ENCODE results near the gene PCSK1N.

DNA sequence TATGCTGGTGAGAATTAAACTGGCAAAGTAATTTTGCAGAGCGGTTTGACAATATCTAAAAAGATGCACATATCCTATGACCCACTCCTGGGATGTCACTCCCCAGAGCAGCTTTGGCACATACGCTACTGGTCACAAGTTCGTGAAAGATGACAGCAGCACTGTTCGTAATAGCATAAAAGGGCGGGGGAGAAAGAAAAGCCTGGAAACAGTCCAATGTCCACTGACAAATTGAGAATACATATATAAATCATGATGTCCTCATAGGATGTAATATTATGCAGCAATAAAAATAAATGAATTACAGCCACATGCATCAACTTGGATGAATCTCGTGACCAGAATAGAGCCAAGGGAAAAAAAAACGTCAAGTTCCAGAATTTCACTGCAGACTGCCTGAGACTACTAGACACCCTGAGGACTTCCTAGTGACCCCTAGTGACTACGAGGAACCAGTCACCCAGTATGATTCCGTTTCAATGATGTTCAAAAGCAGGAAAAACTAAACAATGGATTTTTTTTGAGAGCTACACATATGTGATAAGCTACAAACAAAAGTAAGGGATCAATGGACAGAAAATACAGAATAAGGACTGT, 1.8 kb downstream of the PCSK1N start:
- TF ChIP-seq POLR2A (IDR thresholded peaks at IDR 0.05) (no peak), POLR2AphosphoS5 (IDR thresholded peaks at IDR 0.05) (no peak)
- TF ChIP-seq, protein P1, sequence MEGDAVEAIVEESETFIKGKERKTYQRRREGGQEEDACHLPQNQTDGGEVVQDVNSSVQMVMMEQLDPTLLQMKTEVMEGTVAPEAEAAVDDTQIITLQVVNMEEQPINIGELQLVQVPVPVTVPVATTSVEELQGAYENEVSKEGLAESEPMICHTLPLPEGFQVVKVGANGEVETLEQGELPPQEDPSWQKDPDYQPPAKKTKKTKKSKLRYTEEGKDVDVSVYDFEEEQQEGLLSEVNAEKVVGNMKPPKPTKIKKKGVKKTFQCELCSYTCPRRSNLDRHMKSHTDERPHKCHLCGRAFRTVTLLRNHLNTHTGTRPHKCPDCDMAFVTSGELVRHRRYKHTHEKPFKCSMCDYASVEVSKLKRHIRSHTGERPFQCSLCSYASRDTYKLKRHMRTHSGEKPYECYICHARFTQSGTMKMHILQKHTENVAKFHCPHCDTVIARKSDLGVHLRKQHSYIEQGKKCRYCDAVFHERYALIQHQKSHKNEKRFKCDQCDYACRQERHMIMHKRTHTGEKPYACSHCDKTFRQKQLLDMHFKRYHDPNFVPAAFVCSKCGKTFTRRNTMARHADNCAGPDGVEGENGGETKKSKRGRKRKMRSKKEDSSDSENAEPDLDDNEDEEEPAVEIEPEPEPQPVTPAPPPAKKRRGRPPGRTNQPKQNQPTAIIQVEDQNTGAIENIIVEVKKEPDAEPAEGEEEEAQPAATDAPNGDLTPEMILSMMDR (IDR thresholded peaks at IDR 0.05): no peak
